Fibroblast of lung (primary cell): ENCODE measurements around the gene TNP2.

ENCODE experiments used
- EZH2 ChIP-seq: IDR thresholded peaks from 2 replicates; pipeline ENCODE4 v1.5.1; 2012; ENCODE audit warnings: low read length, control low read depth, mild to moderate bottlenecking; ENCODE audit errors: missing control alignments
- TF ChIP-seq, protein P1 (sequence below), 2 donors: IDR thresholded peaks in 1 of 2; conservative IDR thresholded peaks in 1 of 2; 1 replicate in 1 of 2; 2 replicates in 1 of 2; pipeline ENCODE4 v1.5.1; 2011 to 2012; ENCODE audit warnings: low read length in 2 of 2, control low read depth in 1 of 2, inconsistent platforms in 1 of 2, low read depth in 1 of 2, mild to moderate bottlenecking in 1 of 2

DNA sequence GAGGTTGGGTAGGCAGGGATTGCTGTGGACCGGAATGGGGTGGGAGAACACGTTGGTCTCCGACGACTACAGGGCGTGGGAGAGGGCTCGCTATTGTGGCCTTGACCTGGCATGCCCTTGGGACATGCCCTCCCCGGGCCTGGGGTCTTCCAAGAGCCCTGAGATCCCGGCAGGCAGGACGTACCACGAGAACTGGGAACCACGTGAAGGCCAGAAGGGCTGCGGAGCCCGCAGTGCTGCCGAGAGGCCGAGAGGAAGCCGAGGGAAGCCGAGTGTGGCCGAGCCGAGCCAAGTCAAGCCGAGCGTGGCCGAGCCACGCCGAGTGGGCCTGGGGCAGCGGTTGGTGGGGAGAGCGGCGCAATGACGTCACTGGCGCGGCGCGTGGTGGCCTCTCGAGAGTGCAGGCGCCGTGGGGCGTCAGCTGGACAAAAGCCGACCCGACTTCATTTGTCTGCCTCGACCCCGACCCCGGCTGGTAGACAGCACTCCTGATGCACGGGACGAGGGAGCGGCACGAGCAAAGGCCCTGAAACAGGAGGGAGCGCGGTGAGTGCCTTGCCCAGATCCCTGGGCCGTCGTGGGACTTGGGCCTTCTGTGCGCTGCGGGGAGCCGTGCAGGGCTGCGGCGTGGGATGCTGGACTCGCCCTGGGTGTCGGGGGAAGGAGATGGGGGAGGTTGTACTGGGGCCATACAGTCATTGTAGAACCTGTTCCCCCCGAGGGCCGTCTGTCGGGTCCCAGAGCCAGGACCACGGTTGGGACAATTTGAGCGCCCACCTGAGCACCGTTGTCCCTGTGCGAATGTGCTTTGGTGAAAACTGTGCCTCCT is 19.7 kb downstream of the TNP2 start:
- TF ChIP-seq, protein P1, sequence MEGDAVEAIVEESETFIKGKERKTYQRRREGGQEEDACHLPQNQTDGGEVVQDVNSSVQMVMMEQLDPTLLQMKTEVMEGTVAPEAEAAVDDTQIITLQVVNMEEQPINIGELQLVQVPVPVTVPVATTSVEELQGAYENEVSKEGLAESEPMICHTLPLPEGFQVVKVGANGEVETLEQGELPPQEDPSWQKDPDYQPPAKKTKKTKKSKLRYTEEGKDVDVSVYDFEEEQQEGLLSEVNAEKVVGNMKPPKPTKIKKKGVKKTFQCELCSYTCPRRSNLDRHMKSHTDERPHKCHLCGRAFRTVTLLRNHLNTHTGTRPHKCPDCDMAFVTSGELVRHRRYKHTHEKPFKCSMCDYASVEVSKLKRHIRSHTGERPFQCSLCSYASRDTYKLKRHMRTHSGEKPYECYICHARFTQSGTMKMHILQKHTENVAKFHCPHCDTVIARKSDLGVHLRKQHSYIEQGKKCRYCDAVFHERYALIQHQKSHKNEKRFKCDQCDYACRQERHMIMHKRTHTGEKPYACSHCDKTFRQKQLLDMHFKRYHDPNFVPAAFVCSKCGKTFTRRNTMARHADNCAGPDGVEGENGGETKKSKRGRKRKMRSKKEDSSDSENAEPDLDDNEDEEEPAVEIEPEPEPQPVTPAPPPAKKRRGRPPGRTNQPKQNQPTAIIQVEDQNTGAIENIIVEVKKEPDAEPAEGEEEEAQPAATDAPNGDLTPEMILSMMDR (conservative IDR thresholded peaks at IDR 0.05 in 1 of 2, IDR thresholded peaks at IDR 0.05 in 1 of 2; ENCODE audit: low read depth in 1 of 2, low read length in 2 of 2), result no peak
- no peak for TF ChIP-seq EZH2
